WTC11 (cell line): Measurements from ENCODE around the gene TTC7B.

ENCODE experiments used
- CREB1 ChIP-seq: sonication (generic); formaldehyde crosslinking; IDR thresholded peaks from 2 replicates; pipeline ENCODE4 v1.8.0; 2023; ENCODE audit warnings: mild to moderate bottlenecking, missing genetic modification reagents
- CREM ChIP-seq: sonication (generic); formaldehyde crosslinking; IDR thresholded peaks from 2 replicates; pipeline ENCODE4 v1.8.1; 2022; ENCODE audit warnings: mild to moderate bottlenecking, missing genetic modification reagents, moderate library complexity
- CTCF ChIP-seq: fragments of 200-600 bp; IDR thresholded peaks from 2 replicates; pipeline ENCODE4 v1.8.0; 2022; ENCODE audit warnings: antibody characterized with exemption
- E2F1 ChIP-seq: sonication (generic); formaldehyde crosslinking; IDR thresholded peaks from 2 replicates; pipeline ENCODE4 v1.8.0; 2022; ENCODE audit warnings: mild to moderate bottlenecking, missing genetic modification reagents
- MAX ChIP-seq: sonication (generic); formaldehyde crosslinking; IDR thresholded peaks from 2 replicates; pipeline ENCODE4 v1.8.0; 2022; ENCODE audit warnings: mild to moderate bottlenecking, missing genetic modification reagents
- NR2C2 ChIP-seq: sonication (generic); formaldehyde crosslinking; IDR thresholded peaks from 2 replicates; pipeline ENCODE4 v1.8.0; 2022; ENCODE audit warnings: mild to moderate bottlenecking, missing genetic modification reagents
- SMAD3 ChIP-seq: sonication (generic); formaldehyde crosslinking; IDR thresholded peaks from 2 replicates; pipeline ENCODE4 v1.8.0; 2022; ENCODE audit warnings: missing genetic modification reagents, mild to moderate bottlenecking, borderline replicate concordance
- SP1 ChIP-seq: sonication (generic); formaldehyde crosslinking; conservative IDR thresholded peaks from 2 replicates; pipeline ENCODE4 v1.8.1; 2022; ENCODE audit warnings: missing genetic modification reagents
- STAT6 ChIP-seq: sonication (generic); formaldehyde crosslinking; conservative IDR thresholded peaks from 2 replicates; pipeline ENCODE4 v1.8.1; 2023; ENCODE audit warnings: mild to moderate bottlenecking, low read depth, missing genetic modification reagents, moderate library complexity
- USF2 ChIP-seq: sonication (generic); formaldehyde crosslinking; IDR thresholded peaks from 2 replicates; pipeline ENCODE4 v1.8.1; 2023; ENCODE audit warnings: mild to moderate bottlenecking, missing genetic modification reagents, moderate library complexity
- ZSCAN18 ChIP-seq: fragments of 250-450 bp; sonication (Bioruptor Pico); IDR thresholded peaks from 2 replicates; pipeline ENCODE4 v2.1.2; 2022; ENCODE audit warnings: mild to moderate bottlenecking, moderate library complexity

- TF ChIP-seq ZSCAN18 (no peak), CTCF (no peak), CREM (CRISPR knock-in tag) (no peak), STAT6 (CRISPR knock-in tag) (no peak), MAX (CRISPR knock-in tag) (no peak), SMAD3 (CRISPR knock-in tag) (no peak), E2F1 (no peak), SP1 (CRISPR knock-in tag) (no peak), USF2 (CRISPR knock-in tag) (no peak), NR2C2 (CRISPR knock-in tag) (no peak), CREB1 (CRISPR knock-in tag) (no peak)
These were observed 270.1 kb downstream of the TTC7B start for GRCh38 chr14:90545966-90546751.
